Astrocyte (in vitro differentiated cells and primary cell): ENCODE data around the gene BMP6.

Source experiments
- CTCF ChIP-seq: IDR thresholded peaks from 2 replicates; pipeline ENCODE4 v1.5.1; 2011; ENCODE audit warnings: low read depth, mild to moderate bottlenecking, inconsistent platforms, low read length, moderate library complexity; ENCODE audit not compliant: insufficient read depth
- EZH2 ChIP-seq: IDR thresholded peaks from 2 replicates; pipeline ENCODE4 v1.6.1; 2012; ENCODE audit warnings: mild to moderate bottlenecking, low read length, inconsistent platforms; ENCODE audit not compliant: insufficient read depth

- TF ChIP-seq CTCF (no peak), EZH2 (no peak)
Measured at GRCh38 chr6:7914991-7915789, 189.3 kb downstream of the BMP6 start.
